ENCODE measurements around the gene MTHFD1. TPM values are rescaled to one million over a fixed set of nuclear protein-coding genes. Genes with fewer than 3 reads are reported as not detected.

MTHFD1 gene
- total and polyA plus RNA-seq, 9 of the 15 experiments (the other 6 are each of a cell fraction or from before 2014, with no cell fraction given) = 66.7 to 158 (median 90.9) TPM

- TF ChIP-seq POLR2H (tag; IDR thresholded peaks at IDR 0.05; ENCODE audit: low read depth) (0 out of 2 replicates have a peak, but pooled peaks have one; percentile 23), ZNF780A (CRISPR knock-in tag; IDR thresholded peaks at IDR 0.05) (no peak), MAFG (tag; conservative IDR thresholded peaks at IDR 0.05) (no peak), ATF4 (CRISPR knock-in tag; IDR thresholded peaks at IDR 0.05) (no peak), ZNF217 (CRISPR knock-in tag; IDR thresholded peaks at IDR 0.05) (no peak), TFE3 (CRISPR knock-in tag; IDR thresholded peaks at IDR 0.05) (no peak), YY1 (IDR thresholded peaks at IDR 0.05; ENCODE audit: borderline replicate concordance in 1 of 3, control insufficient read depth in 1 of 3, extremely low read depth in 1 of 3, insufficient read depth in 3 of 3, insufficient read length in 1 of 3, insufficient replicate concordance in 2 of 3, low read depth in 1 of 3, low read length in 2 of 3) (no peak), TCF3 (CRISPR knock-in tag; IDR thresholded peaks at IDR 0.05) (no peak), ZBTB8A (IDR thresholded peaks at IDR 0.05; ENCODE audit: partially characterized antibody) (no peak), NR0B1 (IDR thresholded peaks at IDR 0.05; ENCODE audit: partially characterized antibody) (no peak), FOXA1 (IDR thresholded peaks at IDR 0.05; ENCODE audit: borderline replicate concordance) (no peak), PHB (CRISPR knock-in tag; IDR thresholded peaks at IDR 0.05) (no peak), SMAD4 (CRISPR knock-in tag; conservative IDR thresholded peaks at IDR 0.05) (0 out of 2 replicates have a peak, but pooled peaks have one; percentile 44), MECOM (CRISPR knock-in tag; IDR thresholded peaks at IDR 0.05) (no peak), HDAC3 (IDR thresholded peaks at IDR 0.05; ENCODE audit: borderline replicate concordance, partially characterized antibody) (no peak), HMGXB4 (CRISPR knock-in tag; IDR thresholded peaks at IDR 0.05) (no peak), TCF15 (CRISPR knock-in tag; IDR thresholded peaks at IDR 0.05) (no peak), CREM (IDR thresholded peaks at IDR 0.05; ENCODE audit: low read depth) (peak; percentile 3; the same call in 1 of the 2 replicates), CC2D1A (IDR thresholded peaks at IDR 0.05) (no peak), DMBX1 (CRISPR knock-in tag; IDR thresholded peaks at IDR 0.05; ENCODE audit: borderline replicate concordance) (no peak), SREBF2 (CRISPR knock-in tag; IDR thresholded peaks at IDR 0.05) (no peak)
Observed at GRCh38 chr14:64504897-64505794, 117.0 kb downstream of the MTHFD1 start (continued).
